OCI-LY1 (cell line): ENCODE measurements around the gene VAV3.
A peak's percentile ranks its signal among the peaks of the same experiment; 100 is the strongest.

ENCODE experiments used
- H2AFZ ChIP-seq: fragments of 200-600 bp; sonication (generic), shearing (Covaris generic); 2 replicates; pipeline ENCODE4 v1.6.0; 2014; ENCODE audit warnings: antibody characterized with exemption, mild to moderate bottlenecking, low read length
- H3F3A ChIP-seq: fragments of 200-600 bp; sonication (generic), shearing (Covaris generic); 2 replicates; pipeline ENCODE4 v1.6.0; 2014; ENCODE audit warnings: mild to moderate bottlenecking, antibody characterized with exemption, low read length, moderate library complexity; ENCODE audit not compliant: insufficient read depth
- H3K27ac ChIP-seq: fragments of 200-600 bp; sonication (generic); 2 replicates; pipeline ENCODE4 v1.5.1; 2014; ENCODE audit warnings: low read length, mixed run types, mild to moderate bottlenecking, low read depth; ENCODE audit not compliant: poor library complexity, severe bottlenecking
- H3K27me3 ChIP-seq: fragments of 200-600 bp; sonication (generic); 2 replicates; pipeline ENCODE4 v1.6.0; 2014; ENCODE audit warnings: antibody characterized with exemption, mild to moderate bottlenecking, low read length, moderate library complexity; ENCODE audit not compliant: insufficient read depth
- H3K36me3 ChIP-seq: fragments of 200-600 bp; sonication (generic); 2 replicates; pipeline ENCODE4 v1.6.1; 2014; ENCODE audit warnings: mild to moderate bottlenecking, antibody characterized with exemption, low read length, moderate library complexity, mixed read lengths; ENCODE audit not compliant: insufficient read depth
- H3K4me1 ChIP-seq: fragments of 200-600 bp; sonication (generic); 2 replicates; pipeline ENCODE4 v1.5.1; 2014; ENCODE audit warnings: mild to moderate bottlenecking, low read length, moderate library complexity; ENCODE audit not compliant: insufficient read depth, severe bottlenecking
- H3K4me2 ChIP-seq: fragments of 200-600 bp; sonication (generic), shearing (Covaris generic); 2 replicates; pipeline ENCODE4 v1.6.1; 2014; ENCODE audit warnings: low read length
- H3K4me3 ChIP-seq: fragments of 200-600 bp; sonication (generic); 2 replicates; pipeline ENCODE4 v1.5.1; 2014; ENCODE audit warnings: low read length, low read depth, mild to moderate bottlenecking, mixed read lengths; ENCODE audit not compliant: poor library complexity, severe bottlenecking
- H3K79me2 ChIP-seq: fragments of 200-600 bp; shearing (Covaris generic); 2 replicates; pipeline ENCODE4 v1.6.1; 2016; ENCODE audit warnings: mixed run types, low read length, mixed read lengths; ENCODE audit not compliant: insufficient read depth
- H3K9ac ChIP-seq: fragments of 200-600 bp; sonication (generic), shearing (Covaris generic); 2 replicates; pipeline ENCODE4 v1.6.1; 2014; ENCODE audit warnings: mild to moderate bottlenecking, low read length, mixed read lengths
- H3K9me2 ChIP-seq: fragments of 200-600 bp; sonication (generic), shearing (Covaris generic); 2 replicates; pipeline ENCODE4 v1.6.1; 2014; ENCODE audit warnings: low read depth, mild to moderate bottlenecking, low read length, mixed read lengths
- H3K9me3 ChIP-seq: fragments of 200-600 bp; shearing (Covaris generic); 2 replicates; pipeline ENCODE4 v1.6.1; 2014; ENCODE audit warnings: low read length, mixed read lengths
- H4K20me1 ChIP-seq: fragments of 200-600 bp; sonication (generic), shearing (Covaris generic); 2 replicates; pipeline ENCODE4 v1.6.0; 2016; ENCODE audit warnings: mild to moderate bottlenecking, low read length; ENCODE audit not compliant: insufficient read depth
- EZH2 ChIP-seq: fragments of 200-600 bp; sonication (generic), shearing (Covaris generic); IDR thresholded peaks from 2 replicates; pipeline ENCODE4 v1.8.0; 2017; ENCODE audit warnings: borderline replicate concordance, mixed run types, mild to moderate bottlenecking, antibody characterized with exemption, low read length, moderate library complexity, mixed read lengths
- TF ChIP-seq, protein P1 (sequence below): fragments of 200-600 bp; sonication (generic), shearing (Covaris generic); IDR thresholded peaks from 2 replicates; pipeline ENCODE4 v1.5.1; 2017; ENCODE audit warnings: mild to moderate bottlenecking, antibody characterized with exemption, low read length, moderate library complexity, mixed read lengths

VAV3 gene

GRCh38 chr1:107788206-107789202 is 176.5 kb downstream of the VAV3 start:
- H3K4me2 ChIP-seq, result peak overlapping the region; percentile 77
- H3K9me2 ChIP-seq, result no peaks in the 10 kb centered on the region
- no peaks in the 10 kb centered on the region for H3K27me3 ChIP-seq
- peak overlapping the region; percentile 45 for H3K4me3 ChIP-seq
- H4K20me1 ChIP-seq, result no peaks in the 10 kb centered on the region
- no peak for TF ChIP-seq EZH2
- TF ChIP-seq, protein P1, sequence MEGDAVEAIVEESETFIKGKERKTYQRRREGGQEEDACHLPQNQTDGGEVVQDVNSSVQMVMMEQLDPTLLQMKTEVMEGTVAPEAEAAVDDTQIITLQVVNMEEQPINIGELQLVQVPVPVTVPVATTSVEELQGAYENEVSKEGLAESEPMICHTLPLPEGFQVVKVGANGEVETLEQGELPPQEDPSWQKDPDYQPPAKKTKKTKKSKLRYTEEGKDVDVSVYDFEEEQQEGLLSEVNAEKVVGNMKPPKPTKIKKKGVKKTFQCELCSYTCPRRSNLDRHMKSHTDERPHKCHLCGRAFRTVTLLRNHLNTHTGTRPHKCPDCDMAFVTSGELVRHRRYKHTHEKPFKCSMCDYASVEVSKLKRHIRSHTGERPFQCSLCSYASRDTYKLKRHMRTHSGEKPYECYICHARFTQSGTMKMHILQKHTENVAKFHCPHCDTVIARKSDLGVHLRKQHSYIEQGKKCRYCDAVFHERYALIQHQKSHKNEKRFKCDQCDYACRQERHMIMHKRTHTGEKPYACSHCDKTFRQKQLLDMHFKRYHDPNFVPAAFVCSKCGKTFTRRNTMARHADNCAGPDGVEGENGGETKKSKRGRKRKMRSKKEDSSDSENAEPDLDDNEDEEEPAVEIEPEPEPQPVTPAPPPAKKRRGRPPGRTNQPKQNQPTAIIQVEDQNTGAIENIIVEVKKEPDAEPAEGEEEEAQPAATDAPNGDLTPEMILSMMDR, result no peak
- no peaks in the 10 kb centered on the region for H3K9me3 ChIP-seq
- H2AFZ ChIP-seq, result no peak overlapping the region
- H3K4me1 ChIP-seq, result peaks cover 96% of the 10 kb centered on the region
- H3F3A ChIP-seq, result 0 out of 2 replicates have a peak, but pooled peaks cover 3% of the 10 kb centered on the region
- no peaks in the 10 kb centered on the region; the same call in 1 of the 2 replicates for H3K79me2 ChIP-seq
- peak overlapping the region; percentile 91 for H3K27ac ChIP-seq
- H3K36me3 ChIP-seq, result no peaks in the 10 kb centered on the region
- peak overlapping the region; percentile 63 for H3K9ac ChIP-seq

- Histone ChIP-seq H3K27ac (peak overlapping the region; percentile 91), H3K4me2 (peak overlapping the region; percentile 77; the same call in 1 of the 2 replicates), H3K36me3 (no peaks in the 10 kb centered on the region), H3K79me2 (no peaks in the 10 kb centered on the region; the same call in 1 of the 2 replicates), H3K4me3 (no peak overlapping the region), H3K4me1 (peaks cover 91% of the 10 kb centered on the region), H3K27me3 (no peaks in the 10 kb centered on the region), H3K9me2 (no peaks in the 10 kb centered on the region), H3F3A (0 out of 2 replicates have a peak, but pooled peaks cover 3% of the 10 kb centered on the region), H3K9ac (peak overlapping the region; percentile 52; the same call in 1 of the 2 replicates), H4K20me1 (no peaks in the 10 kb centered on the region), H3K9me3 (no peaks in the 10 kb centered on the region), H2AFZ (no peak overlapping the region)
- no peak for TF ChIP-seq EZH2
- TF ChIP-seq, protein P1, result peak; percentile 66
Observed at GRCh38 chr1:107787299-107787698, 177.7 kb downstream of the VAV3 start.

DNA sequence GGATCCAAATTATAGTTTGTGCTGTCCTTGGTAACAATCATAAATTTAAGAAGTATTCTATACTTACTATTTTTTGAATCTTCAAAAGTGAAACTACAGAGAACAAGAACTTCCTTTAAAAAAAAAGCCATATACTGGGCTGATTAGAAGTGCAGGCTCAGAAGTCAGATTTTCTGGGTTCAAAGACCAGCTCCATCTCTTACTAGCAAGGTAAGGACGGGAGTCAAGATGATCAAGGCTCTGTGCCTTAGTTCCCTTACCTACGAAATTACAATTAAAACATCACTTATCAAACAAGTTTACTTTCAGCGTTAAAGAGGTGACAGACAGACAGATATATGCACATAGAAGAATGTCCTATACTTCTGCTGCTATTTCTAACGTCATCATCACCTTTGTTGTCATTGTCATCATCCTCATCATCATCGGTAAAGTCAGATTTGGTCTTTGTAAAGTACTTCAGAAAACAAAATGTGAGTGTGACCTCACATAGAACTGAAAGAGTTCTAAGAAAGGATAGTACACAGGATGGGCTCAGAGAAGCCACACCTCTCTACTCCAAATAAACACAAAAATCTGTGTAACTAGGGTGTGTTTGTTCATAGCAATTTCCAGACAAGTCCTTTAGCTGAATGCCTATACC is 178.7 kb downstream of the VAV3 start:
- Histone ChIP-seq H3K4me1 (peaks cover 85% of the 10 kb centered on the region), H3K36me3 (no peaks in the 10 kb centered on the region), H3K9me3 (no peaks in the 10 kb centered on the region), H3K4me3 (peak overlapping the region; percentile 38), H4K20me1 (no peaks in the 10 kb centered on the region), H3K9me2 (no peaks in the 10 kb centered on the region), H3F3A (0 out of 2 replicates have a peak, but pooled peaks cover 3% of the 10 kb centered on the region), H2AFZ (no peak overlapping the region), H3K79me2 (no peaks in the 10 kb centered on the region; the same call in 1 of the 2 replicates), H3K27ac (peak overlapping the region; percentile 91), H3K27me3 (no peaks in the 10 kb centered on the region), H3K9ac (peak overlapping the region; percentile 52), H3K4me2 (peak overlapping the region; percentile 77)
- no peak for TF ChIP-seq EZH2
- TF ChIP-seq, protein P1, result no peak
